ENCODE measurements around the gene PDE4B.
"Not testable (repeated sequence)": the region's sequence is repeated elsewhere in the genome, so short reads cannot be mapped to it uniquely, and the experiment has no call there.

The PDE4B gene

DNA sequence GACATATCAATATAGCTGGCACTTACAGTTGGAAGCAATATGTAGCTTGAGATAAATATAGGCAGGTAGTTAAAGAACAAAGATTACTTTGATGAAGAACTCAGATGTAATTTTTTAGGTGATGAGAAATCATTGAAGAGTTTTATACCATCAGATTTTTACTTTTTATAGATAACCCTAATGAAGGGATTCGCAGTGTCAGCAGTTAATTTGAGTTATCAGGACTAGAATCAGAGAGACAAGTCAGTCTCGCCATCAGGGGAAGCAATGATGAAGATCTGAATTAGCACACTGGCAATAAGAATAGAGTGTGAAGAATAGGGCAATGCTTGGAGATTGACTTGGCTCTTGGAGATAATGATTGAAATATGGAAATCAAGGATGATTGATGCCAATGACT, 342.5 kb downstream of the PDE4B start:
- Histone ChIP-seq H3F3A (ENCODE audit: low read depth) (no peaks in the 10 kb centered on the region), H3K9me3 (ENCODE audit: insufficient read depth, low read depth, low read length) (no peaks in the 10 kb centered on the region), H3K4me3 (ENCODE audit: low read length, poor library complexity, severe bottlenecking) (no peak overlapping the region), H3K4me2 (ENCODE audit: low read depth, low read length, poor library complexity, severe bottlenecking) (no peak overlapping the region), H3K9ac (ENCODE audit: low read depth, low read length, poor library complexity, severe bottlenecking) (no peak overlapping the region), H3K9me2 (replicated peaks; ENCODE audit: low read depth, low read length) (no peaks in the 10 kb centered on the region), H3K27me3 (ENCODE audit: insufficient read depth, low read length, poor library complexity, severe bottlenecking) (no peaks in the 10 kb centered on the region), H3K79me2 (ENCODE audit: insufficient read depth, low read length) (no peaks in the 10 kb centered on the region), H4K20me1 (ENCODE audit: insufficient read depth, low read length, poor library complexity, severe bottlenecking) (no peaks in the 10 kb centered on the region), H3K4me1 (ENCODE audit: insufficient read depth, low read length, poor library complexity, severe bottlenecking) (peaks cover 21% of the 10 kb centered on the region), H3K36me3 (ENCODE audit: insufficient read depth, low read length) (no peaks in the 10 kb centered on the region), H2AFZ (ENCODE audit: low read length) (no peak overlapping the region)
- no peak for TF ChIP-seq EZH2phosphoT487 (IDR thresholded peaks at IDR 0.05; ENCODE audit: borderline replicate concordance)
- TF ChIP-seq, protein P1, sequence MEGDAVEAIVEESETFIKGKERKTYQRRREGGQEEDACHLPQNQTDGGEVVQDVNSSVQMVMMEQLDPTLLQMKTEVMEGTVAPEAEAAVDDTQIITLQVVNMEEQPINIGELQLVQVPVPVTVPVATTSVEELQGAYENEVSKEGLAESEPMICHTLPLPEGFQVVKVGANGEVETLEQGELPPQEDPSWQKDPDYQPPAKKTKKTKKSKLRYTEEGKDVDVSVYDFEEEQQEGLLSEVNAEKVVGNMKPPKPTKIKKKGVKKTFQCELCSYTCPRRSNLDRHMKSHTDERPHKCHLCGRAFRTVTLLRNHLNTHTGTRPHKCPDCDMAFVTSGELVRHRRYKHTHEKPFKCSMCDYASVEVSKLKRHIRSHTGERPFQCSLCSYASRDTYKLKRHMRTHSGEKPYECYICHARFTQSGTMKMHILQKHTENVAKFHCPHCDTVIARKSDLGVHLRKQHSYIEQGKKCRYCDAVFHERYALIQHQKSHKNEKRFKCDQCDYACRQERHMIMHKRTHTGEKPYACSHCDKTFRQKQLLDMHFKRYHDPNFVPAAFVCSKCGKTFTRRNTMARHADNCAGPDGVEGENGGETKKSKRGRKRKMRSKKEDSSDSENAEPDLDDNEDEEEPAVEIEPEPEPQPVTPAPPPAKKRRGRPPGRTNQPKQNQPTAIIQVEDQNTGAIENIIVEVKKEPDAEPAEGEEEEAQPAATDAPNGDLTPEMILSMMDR (conservative IDR thresholded peaks at IDR 0.05; ENCODE audit: low read length), result no peak

GRCh38 chr1:66136423-66136822, 343.7 kb downstream of the PDE4B start:
- not testable (repeated sequence) for H3K27me3 ChIP-seq (ENCODE audit: insufficient read depth, low read length, poor library complexity, severe bottlenecking); H3K4me3 ChIP-seq (ENCODE audit: low read length, poor library complexity, severe bottlenecking); H4K20me1 ChIP-seq (ENCODE audit: insufficient read depth, low read length, poor library complexity, severe bottlenecking); H3K79me2 ChIP-seq (ENCODE audit: insufficient read depth, low read length); H3K9me2 ChIP-seq (replicated peaks; ENCODE audit: low read depth, low read length); H3K9me3 ChIP-seq (ENCODE audit: insufficient read depth, low read depth, low read length); H3K36me3 ChIP-seq (ENCODE audit: insufficient read depth, low read length); H2AFZ ChIP-seq (ENCODE audit: low read length); H3K4me2 ChIP-seq (ENCODE audit: low read depth, low read length, poor library complexity, severe bottlenecking); H3K9ac ChIP-seq (ENCODE audit: low read depth, low read length, poor library complexity, severe bottlenecking); H3F3A ChIP-seq (ENCODE audit: low read depth)
- H3K4me1 ChIP-seq (ENCODE audit: insufficient read depth, low read length, poor library complexity, severe bottlenecking), result peaks cover 28% of the 10 kb centered on the region

DNA sequence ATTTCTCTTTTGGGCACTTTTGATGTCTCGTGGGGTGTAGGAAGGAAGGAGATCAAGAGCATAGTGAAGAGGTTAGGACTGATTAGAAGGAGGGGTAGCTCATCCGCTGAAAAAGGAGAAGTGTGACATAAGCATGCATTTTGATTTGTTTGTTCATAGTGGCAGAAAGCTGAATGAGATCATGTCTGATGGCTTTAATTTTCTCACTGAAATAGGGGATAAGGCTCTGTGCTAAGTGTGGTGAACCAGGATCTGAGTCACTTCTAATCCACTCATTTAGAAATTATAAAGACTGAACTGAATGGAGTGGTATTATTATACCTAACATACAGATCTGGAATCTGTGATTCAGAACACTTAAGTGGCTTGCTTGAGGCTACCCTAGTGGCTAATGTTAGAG, 344.5 kb downstream of the PDE4B start:
- H3K79me2 ChIP-seq (ENCODE audit: insufficient read depth, low read length), result no peaks in the 10 kb centered on the region
- TF ChIP-seq, protein P1 (conservative IDR thresholded peaks at IDR 0.05; ENCODE audit: low read length), result no peak
- TF ChIP-seq EZH2phosphoT487 (IDR thresholded peaks at IDR 0.05; ENCODE audit: borderline replicate concordance), result no peak
- no peaks in the 10 kb centered on the region for H3K9me2 ChIP-seq (replicated peaks; ENCODE audit: low read depth, low read length)
- no peaks in the 10 kb centered on the region for H3K36me3 ChIP-seq (ENCODE audit: insufficient read depth, low read length)
- H4K20me1 ChIP-seq (ENCODE audit: insufficient read depth, low read length, poor library complexity, severe bottlenecking), result no peaks in the 10 kb centered on the region
- no peak overlapping the region for H3K4me3 ChIP-seq (ENCODE audit: low read length, poor library complexity, severe bottlenecking)
- H3K9ac ChIP-seq (ENCODE audit: low read depth, low read length, poor library complexity, severe bottlenecking), result no peak overlapping the region
- no peaks in the 10 kb centered on the region for H3K27me3 ChIP-seq (ENCODE audit: insufficient read depth, low read length, poor library complexity, severe bottlenecking)
- peaks cover 31% of the 10 kb centered on the region for H3K4me1 ChIP-seq (ENCODE audit: insufficient read depth, low read length, poor library complexity, severe bottlenecking)
- no peak overlapping the region for H3K4me2 ChIP-seq (ENCODE audit: low read depth, low read length, poor library complexity, severe bottlenecking)
- H3K9me3 ChIP-seq (ENCODE audit: insufficient read depth, low read depth, low read length), result no peaks in the 10 kb centered on the region
- no peak overlapping the region for H2AFZ ChIP-seq (ENCODE audit: low read length)
- H3F3A ChIP-seq (ENCODE audit: low read depth), result no peaks in the 10 kb centered on the region

- Histone ChIP-seq H3K79me2 (ENCODE audit: insufficient read depth, low read length) (no peaks in the 10 kb centered on the region), H3K4me2 (ENCODE audit: low read depth, low read length, poor library complexity, severe bottlenecking) (no peak overlapping the region), H3K9me3 (ENCODE audit: insufficient read depth, low read depth, low read length) (no peaks in the 10 kb centered on the region), H3K27me3 (ENCODE audit: insufficient read depth, low read length, poor library complexity, severe bottlenecking) (no peaks in the 10 kb centered on the region), H4K20me1 (ENCODE audit: insufficient read depth, low read length, poor library complexity, severe bottlenecking) (no peaks in the 10 kb centered on the region), H3K9ac (ENCODE audit: low read depth, low read length, poor library complexity, severe bottlenecking) (no peak overlapping the region), H3K36me3 (ENCODE audit: insufficient read depth, low read length) (no peaks in the 10 kb centered on the region), H3F3A (ENCODE audit: low read depth) (no peaks in the 10 kb centered on the region), H3K4me3 (ENCODE audit: low read length, poor library complexity, severe bottlenecking) (no peak overlapping the region), H2AFZ (ENCODE audit: low read length) (no peak overlapping the region), H3K9me2 (replicated peaks; ENCODE audit: low read depth, low read length) (no peaks in the 10 kb centered on the region), H3K4me1 (ENCODE audit: insufficient read depth, low read length, poor library complexity, severe bottlenecking) (peaks cover 44% of the 10 kb centered on the region)
- TF ChIP-seq, protein P1 (conservative IDR thresholded peaks at IDR 0.05; ENCODE audit: low read length), result no peak
- no peak for TF ChIP-seq EZH2phosphoT487 (IDR thresholded peaks at IDR 0.05; ENCODE audit: borderline replicate concordance)
These were observed 345.9 kb downstream of the PDE4B start for GRCh38 chr1:66138613-66139012.

All from Loucy (cell line).